Prostate gland (tissue), 2 donors: Measurements from ENCODE around the gene BCAS2.

Experiments
- CTCF ChIP-seq, 4 experiments: fragments of 200-600 bp in 2 of 4; fragments of 450-650 bp in 2 of 4; sonication (generic) in 2 of 4; IDR thresholded peaks; 1 replicate in 3 of 4; 2 replicates in 1 of 4; pipeline ENCODE4 v1.5.1; 2016 to 2019; ENCODE audit warnings: antibody characterized with exemption in 4 of 4, mild to moderate bottlenecking in 2 of 4, moderate library complexity in 2 of 4
- POLR2A ChIP-seq: fragments of 450-650 bp; IDR thresholded peaks from one replicate; pipeline ENCODE4 v1.6.1; 2016; ENCODE audit warnings: antibody characterized with exemption, mild to moderate bottlenecking
- POLR2AphosphoS5 ChIP-seq: sonication (generic); formaldehyde crosslinking; IDR thresholded peaks from one replicate; pipeline ENCODE4 v1.6.1; 2017; ENCODE audit warnings: antibody characterized with exemption

- no peak for TF ChIP-seq CTCF (IDR thresholded peaks at IDR 0.05)
- TF ChIP-seq POLR2A, result no peak
- TF ChIP-seq POLR2AphosphoS5, result no peak
Measured at GRCh38 chr1:114585231-114585630, 3.8 kb upstream of the BCAS2 start.
